Osteoblast (primary cell): ENCODE data around the gene ACTN3. TPM values are rescaled to one million over a fixed set of nuclear protein-coding genes. Genes with fewer than 3 reads are reported as not detected.

Experiments
- DNase-seq: peaks from one replicate; pipeline ENCODE4 v3.0.0; 2011; ENCODE audit warnings: low spot score, mixed read lengths; ENCODE audit not compliant: insufficient read length; ENCODE audit errors: missing footprints
- H2AFZ ChIP-seq: 2 replicates; pipeline ENCODE4 v1.6.0; 2011; ENCODE audit warnings: mild to moderate bottlenecking, low read length
- H3K27ac ChIP-seq: 2 replicates; pipeline ENCODE4 v1.5.1; 2011; ENCODE audit warnings: mild to moderate bottlenecking, low read depth, low read length, moderate library complexity
- H3K27me3 ChIP-seq: 2 replicates; pipeline ENCODE4 v1.6.0; 2012; ENCODE audit warnings: mild to moderate bottlenecking, control low read depth, inconsistent platforms, low read length, moderate library complexity; ENCODE audit not compliant: insufficient read depth
- H3K36me3 ChIP-seq: 2 replicates; pipeline ENCODE4 v1.5.1; 2011; ENCODE audit warnings: mild to moderate bottlenecking, low read length, control low read depth, moderate library complexity; ENCODE audit not compliant: insufficient read depth
- H3K4me1 ChIP-seq: 2 replicates; pipeline ENCODE4 v1.5.1; 2011; ENCODE audit warnings: mild to moderate bottlenecking, low read length, control low read depth, moderate library complexity; ENCODE audit not compliant: insufficient read depth
- H3K4me2 ChIP-seq: 2 replicates; pipeline ENCODE4 v1.6.0; 2011; ENCODE audit warnings: mild to moderate bottlenecking, low read length; ENCODE audit not compliant: insufficient read depth
- H3K4me3 ChIP-seq: fragments of 200-600 bp; sonication (generic); 3 replicates; pipeline ENCODE4 v1.5.1; 2012; ENCODE audit warnings: mild to moderate bottlenecking, low read length, inconsistent platforms; ENCODE audit not compliant: insufficient read depth
- H3K79me2 ChIP-seq: 2 replicates; pipeline ENCODE4 v1.6.0; 2012; ENCODE audit warnings: mild to moderate bottlenecking, low read length, control low read depth, inconsistent platforms; ENCODE audit not compliant: insufficient read depth
- H3K9me3 ChIP-seq: 2 replicates; pipeline ENCODE4 v1.5.1; 2011; ENCODE audit warnings: low read depth, low read length, control low read depth
- H4K20me1 ChIP-seq: 2 replicates; pipeline ENCODE4 v1.6.0; 2012; ENCODE audit warnings: mild to moderate bottlenecking, low read length, control low read depth; ENCODE audit not compliant: insufficient read depth
- total RNA-seq: library from RNA; depleted of rRNA; stranded (reverse); fragments of >200 nt; gene quantifications from 2 replicates; pipeline ENCODE4 v1.2.3, GENCODE V29; 2012
- TF ChIP-seq, protein P1 (sequence below): IDR thresholded peaks from 2 replicates; pipeline ENCODE4 v1.5.1; 2011; ENCODE audit warnings: mild to moderate bottlenecking, low read depth, low read length, moderate library complexity; ENCODE audit errors: extremely low read depth

Gene ACTN3
- total RNA-seq, 1 donor = under 0.01 TPM

DNA sequence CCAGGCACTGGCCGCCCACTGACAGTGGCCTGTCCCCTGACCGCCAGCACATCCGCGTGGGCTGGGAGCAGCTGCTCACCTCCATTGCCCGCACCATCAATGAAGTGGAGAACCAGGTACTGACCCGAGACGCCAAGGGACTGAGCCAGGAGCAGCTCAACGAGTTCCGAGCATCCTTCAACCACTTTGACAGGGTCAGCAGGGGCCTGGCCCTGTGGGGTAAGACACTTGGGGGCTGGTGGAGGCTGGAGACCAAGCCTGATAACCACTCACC lies 15.2 kb downstream of the ACTN3 start:
- H3K27ac ChIP-seq = no peak overlapping the region
- H4K20me1 ChIP-seq = no peaks in the 10 kb centered on the region
- H3K4me3 ChIP-seq = no peak overlapping the region
- DNase-seq = peak; percentile 69
- no peak overlapping the region for H3K4me2 ChIP-seq
- H3K27me3 ChIP-seq = peaks cover 31% of the 10 kb centered on the region
- H3K36me3 ChIP-seq = no peaks in the 10 kb centered on the region
- H2AFZ ChIP-seq = no peak overlapping the region
- no peaks in the 10 kb centered on the region for H3K4me1 ChIP-seq
- H3K9me3 ChIP-seq = no peaks in the 10 kb centered on the region
- no peaks in the 10 kb centered on the region for H3K79me2 ChIP-seq
- TF ChIP-seq, protein P1, sequence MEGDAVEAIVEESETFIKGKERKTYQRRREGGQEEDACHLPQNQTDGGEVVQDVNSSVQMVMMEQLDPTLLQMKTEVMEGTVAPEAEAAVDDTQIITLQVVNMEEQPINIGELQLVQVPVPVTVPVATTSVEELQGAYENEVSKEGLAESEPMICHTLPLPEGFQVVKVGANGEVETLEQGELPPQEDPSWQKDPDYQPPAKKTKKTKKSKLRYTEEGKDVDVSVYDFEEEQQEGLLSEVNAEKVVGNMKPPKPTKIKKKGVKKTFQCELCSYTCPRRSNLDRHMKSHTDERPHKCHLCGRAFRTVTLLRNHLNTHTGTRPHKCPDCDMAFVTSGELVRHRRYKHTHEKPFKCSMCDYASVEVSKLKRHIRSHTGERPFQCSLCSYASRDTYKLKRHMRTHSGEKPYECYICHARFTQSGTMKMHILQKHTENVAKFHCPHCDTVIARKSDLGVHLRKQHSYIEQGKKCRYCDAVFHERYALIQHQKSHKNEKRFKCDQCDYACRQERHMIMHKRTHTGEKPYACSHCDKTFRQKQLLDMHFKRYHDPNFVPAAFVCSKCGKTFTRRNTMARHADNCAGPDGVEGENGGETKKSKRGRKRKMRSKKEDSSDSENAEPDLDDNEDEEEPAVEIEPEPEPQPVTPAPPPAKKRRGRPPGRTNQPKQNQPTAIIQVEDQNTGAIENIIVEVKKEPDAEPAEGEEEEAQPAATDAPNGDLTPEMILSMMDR = no peak

GRCh38 chr11:66562275-66562674 lies 15.6 kb downstream of the ACTN3 start:
- no peak overlapping the region for H3K4me2 ChIP-seq
- H3K27ac ChIP-seq = no peak overlapping the region
- H3K9me3 ChIP-seq = no peaks in the 10 kb centered on the region
- no peaks in the 10 kb centered on the region for H3K79me2 ChIP-seq
- H3K4me3 ChIP-seq = no peak overlapping the region
- no peaks in the 10 kb centered on the region for H3K4me1 ChIP-seq
- H4K20me1 ChIP-seq = no peaks in the 10 kb centered on the region
- TF ChIP-seq, protein P1 = no peak
- no peak overlapping the region for H2AFZ ChIP-seq
- no peaks in the 10 kb centered on the region for H3K36me3 ChIP-seq
- peaks cover 28% of the 10 kb centered on the region for H3K27me3 ChIP-seq
- DNase-seq = peak; percentile 69

GRCh38 chr11:66562907-66563583 lies 16.3 kb downstream of the ACTN3 start:
- H4K20me1 ChIP-seq = no peaks in the 10 kb centered on the region
- no peak overlapping the region for H2AFZ ChIP-seq
- DNase-seq = peak; percentile 81
- H3K27ac ChIP-seq = no peak overlapping the region
- H3K4me3 ChIP-seq = no peak overlapping the region
- no peaks in the 10 kb centered on the region for H3K9me3 ChIP-seq
- no peaks in the 10 kb centered on the region for H3K36me3 ChIP-seq
- H3K4me2 ChIP-seq = no peak overlapping the region
- H3K79me2 ChIP-seq = no peaks in the 10 kb centered on the region
- H3K27me3 ChIP-seq = peaks cover 20% of the 10 kb centered on the region
- TF ChIP-seq, protein P1 = no peak
- no peaks in the 10 kb centered on the region for H3K4me1 ChIP-seq

GRCh38 chr11:66563832-66564231 lies 17.1 kb downstream of the ACTN3 start:
- Histone ChIP-seq H3K27ac (no peak overlapping the region), H3K4me1 (peaks cover 4% of the 10 kb centered on the region), H3K79me2 (no peaks in the 10 kb centered on the region), H3K4me3 (no peak overlapping the region), H3K9me3 (no peaks in the 10 kb centered on the region), H3K36me3 (no peaks in the 10 kb centered on the region), H2AFZ (no peak overlapping the region), H4K20me1 (no peaks in the 10 kb centered on the region), H3K27me3 (peaks cover 12% of the 10 kb centered on the region), H3K4me2 (no peak overlapping the region)
- TF ChIP-seq, protein P1 = no peak
- DNase-seq = peak; percentile 52
